ENCODE data around the gene HINT3.
"Not testable (repeated sequence)": the region's sequence is repeated elsewhere in the genome, so short reads cannot be mapped to it uniquely, and the experiment has no call there.

The HINT3 gene

DNA sequence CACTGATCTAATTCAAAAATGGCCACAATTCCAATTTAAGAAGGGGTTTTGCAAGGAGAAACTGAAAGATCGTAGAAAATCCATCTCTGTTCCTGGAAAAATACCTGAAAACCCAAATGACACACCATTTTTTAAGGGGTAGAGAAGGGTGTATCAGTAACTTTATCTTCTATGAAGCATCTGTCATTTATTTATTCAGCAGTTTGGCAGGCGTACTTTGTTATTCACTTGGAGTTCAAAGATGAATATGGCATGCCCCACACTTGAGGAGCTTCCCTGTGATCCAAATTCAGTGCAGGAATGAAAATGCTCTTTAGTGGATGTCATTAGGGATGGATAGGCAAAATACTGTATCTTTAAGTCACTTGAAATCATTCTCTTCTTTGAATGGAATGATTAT is 7.2 kb downstream of the HINT3 start:
- no peak for FAIRE-seq

- no peak for FAIRE-seq
Observed at GRCh38 chr6:125966569-125966968, 10.0 kb downstream of the HINT3 start.

DNA sequence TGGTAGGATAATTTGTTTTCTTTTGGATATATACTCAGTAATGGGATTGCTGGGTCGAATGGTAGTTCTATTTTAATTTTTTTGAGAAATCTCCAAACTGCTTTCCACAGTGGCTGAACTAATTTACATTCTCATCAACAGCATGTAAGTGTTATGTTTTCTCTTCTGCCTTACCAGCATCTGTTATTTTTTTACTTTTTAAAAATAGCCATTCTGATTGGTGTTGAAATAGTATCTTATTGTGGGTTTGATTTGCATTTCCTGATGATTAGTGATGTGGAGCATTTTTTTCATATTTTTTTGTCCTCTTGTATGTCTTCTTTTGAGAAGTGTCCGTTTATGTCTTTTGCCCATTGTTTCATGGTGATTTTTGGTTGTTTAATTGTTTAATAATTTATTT is 11.9 kb downstream of the HINT3 start:
- FAIRE-seq, result no peak

GRCh38 chr6:125970760-125971159 is 14.2 kb downstream of the HINT3 start:
- FAIRE-seq, result no peak

DNA sequence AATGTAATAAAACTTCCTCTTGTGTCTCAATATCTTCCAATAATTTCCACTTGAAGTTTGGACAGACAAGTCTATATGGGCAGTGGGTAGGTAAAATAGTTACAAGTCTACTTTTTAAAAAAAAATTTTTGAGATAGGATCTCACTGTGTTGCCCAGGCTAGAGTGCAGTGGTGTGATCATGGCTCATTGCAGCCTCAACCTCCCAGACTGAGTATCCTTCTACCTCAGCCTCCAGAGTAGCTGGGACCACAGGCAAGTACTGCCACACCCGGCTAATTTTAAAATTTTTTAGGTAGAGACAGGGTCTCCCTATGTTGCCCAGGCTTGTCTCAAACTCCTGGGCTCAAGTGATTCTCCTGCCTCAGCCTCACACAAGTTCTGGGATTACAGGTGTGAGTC is 15.9 kb downstream of the HINT3 start:
- FAIRE-seq, result not testable (repeated sequence)

GRCh38 chr6:125974214-125974866 is 17.8 kb downstream of the HINT3 start:
- peak; percentile 98 for FAIRE-seq

DNA sequence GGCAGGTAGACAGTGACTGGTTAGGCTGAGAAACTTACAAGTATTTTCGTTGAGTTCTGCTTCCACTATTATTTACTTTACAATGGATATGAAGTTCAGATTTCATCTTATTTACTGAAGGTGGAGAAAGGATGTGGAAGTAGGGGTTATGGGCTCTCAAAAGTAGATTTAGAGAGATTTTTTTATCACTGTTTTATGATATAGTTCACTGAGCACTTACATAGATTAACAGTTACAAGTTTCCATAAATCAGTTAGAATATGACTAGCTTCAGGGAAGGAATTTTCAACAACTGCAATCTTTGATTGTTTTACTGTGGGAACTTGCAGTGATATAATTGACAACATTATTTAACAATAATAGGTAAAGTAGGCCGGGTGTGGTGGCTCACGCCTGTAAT is 22.5 kb downstream of the HINT3 start:
- FAIRE-seq, result no peak

DNA sequence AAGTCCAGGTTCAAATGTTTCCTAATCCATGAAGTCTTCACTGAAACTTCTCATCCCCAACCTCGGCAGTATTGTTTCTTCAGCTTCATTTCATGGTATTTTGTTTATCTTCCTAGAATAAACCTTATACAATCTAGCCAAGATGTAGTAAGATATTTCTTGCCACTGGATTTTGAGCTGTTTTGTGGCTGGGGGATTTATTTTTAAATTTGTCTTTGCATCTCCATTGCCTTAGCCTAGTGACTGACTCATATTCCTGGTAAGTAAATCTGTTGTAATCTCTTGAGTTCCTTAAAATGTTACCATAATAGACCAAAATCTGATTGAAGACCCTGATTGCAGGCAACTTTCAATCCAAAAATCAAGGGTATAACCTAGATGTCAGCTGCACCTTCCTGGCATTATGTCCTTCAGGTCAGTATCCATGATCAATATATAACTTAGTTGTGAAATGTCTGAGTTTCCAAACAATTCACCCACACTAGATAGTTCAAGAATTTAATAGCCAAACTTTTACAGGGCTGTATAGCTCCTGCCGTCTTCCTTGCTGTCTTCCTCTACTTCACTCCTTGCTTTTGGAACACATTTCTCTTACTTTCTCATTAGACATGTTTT is 25.1 kb downstream of the HINT3 start:
- FAIRE-seq, result no peak

DNA sequence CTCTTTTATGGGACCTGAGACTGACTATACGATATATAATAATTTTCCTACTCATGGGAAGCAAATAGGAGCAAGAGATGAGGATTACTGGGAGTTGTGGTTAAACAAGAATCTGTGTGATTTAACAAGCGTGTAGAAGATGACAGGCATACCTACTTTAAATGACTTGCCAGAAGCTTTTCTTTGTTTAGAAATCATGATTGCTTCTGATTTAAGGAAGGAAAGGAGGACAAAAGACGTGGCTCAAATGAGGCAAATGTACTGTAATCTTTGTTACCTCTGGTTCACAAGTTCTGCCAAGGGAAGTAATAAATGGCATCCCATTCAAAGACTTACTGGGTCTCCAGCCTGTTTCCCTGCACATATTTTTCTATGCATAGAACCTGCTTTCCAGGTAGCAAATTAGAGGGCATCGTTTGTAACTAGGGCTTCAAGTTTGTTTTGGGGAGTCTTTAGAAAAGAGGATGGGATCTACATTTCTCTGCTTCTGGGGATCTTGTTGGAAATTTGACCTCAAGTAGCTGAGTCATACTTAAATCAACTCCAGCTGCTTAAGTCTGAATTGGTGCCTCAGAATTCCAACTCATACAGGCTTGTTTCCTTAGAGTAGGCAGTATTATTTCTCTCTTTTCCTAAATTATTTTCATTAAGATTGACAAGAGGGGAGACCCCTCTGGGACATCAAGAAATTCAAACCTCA is 26.8 kb downstream of the HINT3 start:
- no peak for FAIRE-seq

DNA sequence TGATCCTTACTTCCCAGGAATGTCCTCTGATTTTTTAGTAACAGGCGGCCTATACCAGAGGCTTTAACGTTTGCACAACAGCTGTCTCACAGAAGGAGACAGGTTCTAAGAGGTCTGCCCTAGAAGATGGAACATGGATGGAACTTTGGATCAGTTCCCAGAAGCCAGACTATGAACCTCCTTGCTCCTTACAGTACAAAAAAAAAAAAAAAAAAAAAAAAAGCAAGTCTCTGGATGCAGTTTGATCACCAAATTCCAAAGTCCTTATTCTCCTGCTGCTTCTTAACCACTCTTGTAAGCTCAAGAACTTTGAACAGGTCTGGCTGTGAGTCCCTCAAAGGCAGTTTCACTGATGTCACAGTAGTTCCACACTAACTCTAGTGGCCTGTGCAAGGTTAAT is 27.7 kb downstream of the HINT3 start:
- no peak for FAIRE-seq

DNA sequence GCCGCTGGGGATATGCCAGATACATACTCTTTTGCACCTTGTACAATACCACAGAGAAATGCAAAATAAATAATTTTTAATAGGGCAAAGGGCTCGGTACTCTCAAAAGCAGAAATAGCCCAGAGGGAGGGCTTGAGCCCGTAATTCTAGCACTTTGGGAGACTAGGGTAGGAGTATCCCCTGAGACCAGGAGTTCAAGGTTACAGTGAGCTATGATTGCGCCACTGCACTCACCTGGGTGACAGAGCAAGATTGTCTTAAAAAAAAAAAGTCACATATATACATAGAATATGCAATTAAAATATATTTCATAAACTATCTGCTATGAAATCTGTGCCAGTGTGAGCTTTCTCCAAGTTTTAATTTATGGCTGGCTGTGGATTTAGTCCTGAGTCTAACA is 29.0 kb downstream of the HINT3 start:
- no peak for FAIRE-seq

- no peak for FAIRE-seq
Observed at GRCh38 chr6:125985979-125986300, 29.4 kb downstream of the HINT3 start.

DNA sequence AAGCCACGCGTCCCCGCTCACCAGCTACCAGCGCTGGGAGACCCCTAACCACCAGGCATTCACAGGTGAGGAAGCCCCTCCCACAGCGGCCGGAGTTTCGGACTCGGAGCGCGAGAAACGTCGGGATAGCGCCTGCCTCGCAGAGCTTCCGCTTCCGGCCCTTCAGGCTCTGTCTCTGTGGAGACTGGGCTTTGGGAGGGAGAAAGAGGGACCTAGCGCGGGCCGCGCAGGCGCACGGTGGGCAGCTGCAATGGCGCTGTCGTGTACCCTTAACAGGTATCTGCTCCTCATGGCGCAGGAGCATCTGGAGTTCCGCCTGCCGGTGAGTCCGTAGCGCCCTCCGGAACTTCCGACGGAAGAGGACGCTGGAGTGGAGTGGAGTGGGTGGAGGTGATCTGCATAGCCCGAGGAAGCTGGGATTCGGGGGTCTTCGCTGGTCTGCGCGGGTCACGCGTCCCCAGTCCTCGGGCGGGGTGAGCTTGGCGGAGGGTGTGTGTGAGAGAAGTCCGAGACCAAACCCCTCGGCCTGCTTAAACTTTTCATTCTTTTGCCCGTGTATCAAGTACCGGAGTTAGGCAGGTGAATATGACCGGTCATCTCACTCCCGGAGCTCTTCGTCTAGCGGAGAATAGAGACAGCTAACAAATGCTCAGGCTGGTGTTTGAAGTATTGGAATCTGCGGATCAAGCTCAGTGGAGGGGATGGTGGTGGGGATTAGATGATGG is 29.9 kb downstream of the HINT3 start, which contains the start of gene TRMT11:
Gene TRMT11, plus strand, starts transcription at position 240 of the 725 bp plus-strand sequence. Its CDS starts 11 bp downstream, at position 251.
- no peak for FAIRE-seq

- FAIRE-seq, result no peak
Observed at GRCh38 chr6:125987026-125987617, 30.6 kb downstream of the HINT3 start.

DNA sequence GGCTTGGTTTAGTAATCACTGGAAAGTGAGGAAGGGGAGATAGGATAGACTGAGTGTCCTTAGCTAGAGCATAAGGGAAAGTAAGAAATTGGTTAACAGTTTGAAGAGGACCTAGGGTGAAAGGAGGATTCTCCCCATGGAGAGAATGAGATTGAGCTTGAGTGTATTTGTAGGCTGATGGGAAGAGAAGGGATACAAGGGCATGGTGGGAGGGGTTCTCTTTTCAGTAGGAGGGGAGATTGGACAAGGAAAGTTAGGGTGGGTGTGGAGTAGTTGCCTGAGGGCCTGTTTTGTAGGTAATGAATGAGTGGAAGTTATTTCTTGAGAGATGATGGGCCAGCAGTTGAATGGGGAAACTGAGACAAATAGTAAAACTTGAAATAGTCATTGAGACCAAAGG is 31.7 kb downstream of the HINT3 start:
- FAIRE-seq, result no peak

DNA sequence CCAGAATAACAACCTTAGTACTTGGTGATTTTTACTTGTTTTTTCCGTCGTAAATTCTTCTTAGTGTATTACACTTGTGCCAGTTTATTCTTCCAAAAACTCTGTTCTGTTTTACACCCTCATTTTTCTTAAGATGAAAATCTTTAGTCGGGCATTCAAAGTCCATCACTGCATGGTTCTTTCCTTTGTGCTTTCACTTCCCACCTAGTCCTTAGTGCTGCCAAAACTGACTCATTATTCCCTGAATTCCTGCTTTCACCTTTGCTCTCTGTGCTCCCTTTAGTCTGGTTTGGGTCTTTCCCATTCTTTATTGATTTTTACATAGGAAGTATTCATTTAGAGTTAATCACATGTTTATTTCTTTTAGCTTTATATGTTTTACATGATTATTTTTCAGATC is 33.1 kb downstream of the HINT3 start:
- FAIRE-seq, result no peak

GRCh38 chr6:125991653-125992052 is 35.1 kb downstream of the HINT3 start:
- no peak for FAIRE-seq

DNA sequence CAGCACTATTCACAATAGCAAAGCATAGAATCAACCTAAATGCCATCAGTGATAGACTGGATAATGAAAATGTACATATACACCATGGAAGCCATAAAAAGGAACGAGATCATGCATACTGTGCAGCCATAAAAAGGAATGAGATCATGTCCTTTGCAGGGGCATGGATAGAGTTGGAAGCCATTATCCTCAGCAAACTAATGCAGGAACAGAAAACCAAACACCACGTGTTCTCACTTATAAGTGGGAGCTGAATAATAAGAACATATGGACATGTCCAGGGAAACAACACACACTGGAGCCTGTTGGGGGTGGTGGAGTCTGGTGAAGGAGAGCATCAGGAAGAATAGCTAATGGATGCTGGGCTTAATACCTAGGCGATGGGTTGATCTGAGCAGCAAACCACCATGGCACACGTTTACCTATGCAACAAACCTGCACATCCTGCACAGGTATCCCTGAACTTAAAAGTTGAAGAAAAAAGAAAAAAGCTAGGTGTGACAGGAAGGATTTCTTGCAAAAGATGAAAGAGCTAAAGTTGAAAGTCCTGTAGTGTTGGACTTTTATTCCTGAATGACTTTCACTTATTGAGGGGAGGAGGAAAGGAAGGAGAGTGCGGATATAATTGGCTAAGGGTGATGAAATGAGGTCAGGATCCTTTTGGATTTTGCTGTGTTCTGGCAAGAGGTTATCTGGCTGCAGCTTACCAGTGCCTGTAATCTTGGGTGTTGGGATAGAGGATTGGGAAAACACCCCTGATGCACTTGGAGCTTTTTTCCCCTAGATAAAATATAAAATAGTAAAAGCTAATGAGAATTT is 38.3 kb downstream of the HINT3 start:
- no peak for FAIRE-seq

GRCh38 chr6:125995972-125996580 is 39.5 kb downstream of the HINT3 start:
- FAIRE-seq, result peak; percentile 81

DNA sequence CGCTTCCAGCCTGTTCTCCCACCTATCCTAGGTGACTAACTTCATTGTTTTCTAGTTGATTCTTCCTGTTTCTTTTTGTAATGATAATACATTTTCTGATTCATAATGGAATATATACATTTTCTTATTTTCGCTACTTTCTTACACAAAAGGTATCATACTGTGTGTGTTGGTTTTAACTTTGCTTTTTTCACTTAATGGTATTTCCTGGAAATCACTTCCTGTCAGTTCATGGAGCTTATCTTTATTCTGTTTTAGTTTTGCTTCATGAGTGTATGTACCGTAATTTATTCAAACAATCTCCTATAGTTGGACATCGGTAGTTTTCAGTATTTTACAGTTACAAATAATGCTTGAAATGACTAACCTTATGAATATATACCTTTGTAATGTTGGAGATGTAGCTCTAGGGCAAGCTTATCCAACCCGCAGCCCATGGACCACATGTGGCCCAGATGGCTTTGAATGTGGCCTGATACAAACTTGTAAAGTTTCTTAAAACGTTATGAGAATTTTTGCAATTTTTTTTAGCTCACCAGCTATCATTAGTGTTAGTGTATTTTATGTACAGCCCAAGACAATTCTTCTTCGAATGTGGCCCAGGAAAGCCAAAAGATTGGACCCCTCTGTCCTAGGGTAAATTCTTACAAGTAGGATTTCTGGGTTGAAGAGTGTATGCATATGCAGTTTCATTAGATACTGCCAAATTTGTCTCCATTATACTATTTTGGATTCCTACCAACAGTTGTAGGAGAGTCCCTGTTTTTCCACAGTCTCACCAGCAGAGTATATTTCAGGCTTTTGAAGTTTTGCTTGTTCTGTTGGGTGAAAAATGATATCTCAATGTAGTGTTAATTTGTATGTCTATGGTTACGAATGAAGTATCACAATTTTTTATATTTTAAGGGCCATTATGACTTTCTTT is 46.4 kb downstream of the HINT3 start:
- FAIRE-seq, result no peak

DNA sequence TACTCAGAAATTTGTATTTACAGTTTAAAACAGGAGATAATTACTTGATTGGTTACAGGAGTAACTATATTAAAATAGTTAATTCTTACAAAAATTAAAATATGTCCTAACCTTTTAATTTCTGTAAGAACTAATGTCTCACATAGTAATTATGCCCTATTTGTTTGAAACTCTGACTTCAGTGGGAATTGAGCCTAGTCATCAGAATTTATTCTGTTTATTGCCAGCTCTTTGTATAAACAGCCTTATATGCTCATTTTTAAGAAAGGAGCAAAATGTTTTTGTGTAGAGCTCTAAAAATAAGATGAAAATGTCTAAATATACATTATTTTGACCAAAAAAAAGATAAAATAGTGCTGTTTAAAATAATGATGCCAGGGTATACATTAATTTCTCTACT is 51.2 kb downstream of the HINT3 start:
- no peak for FAIRE-seq
